T-helper 1 cell treated with Interleukin-12 subunit alpha and Interleukin-12 subunit beta and Interleukin-4 antibody, amounts not matched to agents 30 μg/mL and 1 μg/mL, for 36 hours (primary cell): Measurements from ENCODE around the gene CCDC24.

Source experiments
- H3K27ac Mint-ChIP-seq: one replicate; pipeline ENCODE4 v1.8.0; 2021; ENCODE audit warnings: mild to moderate bottlenecking, mixed read lengths
- H3K27me3 Mint-ChIP-seq: one replicate; pipeline ENCODE4 v1.8.0; 2021; ENCODE audit warnings: low read depth, mixed read lengths
- H3K36me3 Mint-ChIP-seq: one replicate; pipeline ENCODE4 v1.8.0; 2021; ENCODE audit warnings: low read depth, mixed read lengths
- H3K4me1 Mint-ChIP-seq: one replicate; pipeline ENCODE4 v1.8.0; 2021; ENCODE audit warnings: low read depth, mixed read lengths
- H3K4me3 Mint-ChIP-seq: one replicate; pipeline ENCODE4 v1.8.0; 2021; ENCODE audit warnings: mild to moderate bottlenecking, moderate library complexity, mixed read lengths
- H3K9me3 Mint-ChIP-seq: one replicate; pipeline ENCODE4 v1.8.0; 2021; ENCODE audit warnings: mixed read lengths

The CCDC24 gene

DNA sequence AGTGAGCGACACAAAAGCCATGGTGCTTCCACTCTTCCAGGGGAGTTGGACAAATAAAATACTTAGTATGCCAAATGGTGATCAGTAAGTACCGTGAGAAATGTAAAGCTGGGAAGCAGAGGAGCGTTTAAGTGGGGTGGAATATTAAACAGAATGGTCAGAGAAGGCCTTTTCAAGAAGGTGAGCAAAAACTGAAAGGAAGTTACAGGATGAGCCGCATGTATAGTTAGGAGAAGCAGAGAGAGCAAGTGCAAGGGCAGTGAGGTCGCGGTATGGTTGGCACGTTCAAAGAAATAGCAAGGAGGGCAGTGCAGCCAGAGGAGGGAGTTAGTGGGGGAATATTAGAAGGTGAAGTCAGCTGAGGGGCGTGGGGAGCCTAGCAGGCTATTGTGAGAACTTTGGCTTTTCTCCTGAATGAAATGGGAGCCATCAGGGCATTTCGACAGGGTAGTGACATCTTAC, 17.4 kb upstream of the CCDC24 start:
- Mint-ChIP-seq H3K9me3 (no peaks in the 10 kb centered on the region), H3K4me3 (peak overlapping the region; percentile 87), H3K27me3 (no peaks in the 10 kb centered on the region), H3K4me1 (peaks cover 61% of the 10 kb centered on the region), H3K36me3 (peaks cover 23% of the 10 kb centered on the region), H3K27ac (peak overlapping the region; percentile 96)

DNA sequence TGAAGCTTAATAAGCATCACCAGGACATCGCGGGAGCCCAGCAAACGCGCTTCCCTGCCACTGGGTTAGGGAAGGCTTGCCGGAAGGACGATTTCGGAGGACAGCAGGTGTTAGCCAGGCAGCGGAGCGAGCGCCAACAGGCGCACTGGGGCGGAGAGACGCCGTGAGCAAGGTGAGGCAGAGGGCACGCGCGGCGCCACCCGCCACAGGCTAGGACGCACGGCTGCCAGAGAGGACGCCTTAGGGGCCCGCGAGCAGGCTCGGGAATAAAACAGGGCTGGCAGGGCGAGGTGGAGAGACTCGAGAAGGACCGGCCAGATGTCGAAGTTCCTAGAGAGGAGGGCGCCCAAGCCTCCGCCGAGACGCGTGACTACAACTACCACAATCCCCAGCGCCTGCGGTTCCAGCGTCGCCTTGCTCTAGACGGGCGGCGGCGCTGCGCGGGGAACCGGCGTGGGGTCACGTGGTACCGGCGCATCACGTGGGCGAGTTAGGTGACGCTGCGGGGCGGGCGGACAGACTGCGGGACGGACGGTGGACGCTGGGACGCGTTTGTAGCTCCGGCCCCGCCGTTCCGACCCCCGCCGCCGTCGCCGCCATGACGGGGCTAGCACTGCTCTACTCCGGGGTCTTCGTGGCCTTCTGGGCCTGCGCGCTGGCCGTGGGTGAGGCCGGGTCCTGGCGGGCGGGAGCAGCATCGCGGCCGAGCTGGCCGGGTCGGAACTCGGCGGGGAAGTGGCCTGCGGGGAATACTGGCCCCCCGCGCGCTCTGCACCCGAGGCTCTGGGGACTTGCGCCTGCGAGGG, 16.8 kb upstream of the CCDC24 start, which contains the start of gene ATP6V0B:
Gene ATP6V0B, plus strand, starts transcription at position 518 of the 806 bp plus-strand sequence. Its CDS starts 81 bp downstream, at position 599.
- peaks cover 23% of the 10 kb centered on the region for H3K36me3 Mint-ChIP-seq
- no peaks in the 10 kb centered on the region for H3K9me3 Mint-ChIP-seq
- H3K27me3 Mint-ChIP-seq, result no peaks in the 10 kb centered on the region
- peaks cover 55% of the 10 kb centered on the region for H3K4me1 Mint-ChIP-seq
- H3K4me3 Mint-ChIP-seq, result peak within 1 kb of the TSS; percentile 87
- H3K27ac Mint-ChIP-seq, result peak within 1 kb of the TSS; percentile 96

DNA sequence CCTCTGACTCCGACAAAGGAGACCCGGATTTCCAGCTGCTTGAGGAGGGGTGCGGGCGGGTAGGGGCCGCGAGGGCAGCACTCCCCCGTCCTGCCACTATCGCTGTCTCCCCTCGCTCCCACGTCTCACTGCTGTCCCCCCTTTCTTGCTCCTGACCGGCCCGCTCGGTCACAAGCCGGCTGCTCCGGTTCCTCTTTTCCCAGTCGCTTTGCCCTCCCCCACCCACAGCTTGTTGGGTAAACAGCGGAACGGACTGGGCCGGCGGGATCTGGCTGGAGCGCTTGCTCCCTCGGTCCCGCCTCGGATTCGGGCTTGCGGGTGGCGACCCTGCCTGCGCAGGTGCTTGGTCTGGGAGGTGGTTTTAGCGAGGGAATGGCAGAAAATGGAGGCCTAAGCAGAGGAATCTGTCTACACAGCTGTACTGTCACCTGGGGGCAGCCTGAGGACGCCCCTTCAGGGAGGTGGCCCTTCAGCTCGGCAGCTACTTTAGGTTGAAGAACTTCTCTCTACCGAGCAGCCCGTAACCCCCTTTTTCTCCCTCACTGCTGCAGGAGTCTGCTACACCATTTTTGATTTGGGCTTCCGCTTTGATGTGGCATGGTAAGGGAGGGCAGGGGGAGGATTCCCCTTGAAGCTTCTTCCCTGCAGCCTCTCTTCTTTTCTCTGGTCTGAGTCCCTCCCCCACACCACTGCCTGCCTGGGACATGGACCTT, 16.0 kb upstream of the CCDC24 start:
- H3K27me3 Mint-ChIP-seq, result no peaks in the 10 kb centered on the region
- H3K9me3 Mint-ChIP-seq, result no peaks in the 10 kb centered on the region
- peaks cover 21% of the 10 kb centered on the region for H3K36me3 Mint-ChIP-seq
- peaks cover 53% of the 10 kb centered on the region for H3K4me1 Mint-ChIP-seq
- peak overlapping the region; percentile 72 for H3K27ac Mint-ChIP-seq
- H3K4me3 Mint-ChIP-seq, result peak overlapping the region; percentile 87

- peaks cover 51% of the 10 kb centered on the region for H3K4me1 Mint-ChIP-seq
- peak overlapping the region; percentile 72 for H3K27ac Mint-ChIP-seq
- H3K36me3 Mint-ChIP-seq, result peaks cover 21% of the 10 kb centered on the region
- H3K9me3 Mint-ChIP-seq, result no peaks in the 10 kb centered on the region
- H3K4me3 Mint-ChIP-seq, result peak overlapping the region; percentile 87
- no peaks in the 10 kb centered on the region for H3K27me3 Mint-ChIP-seq
Observed at GRCh38 chr1:43976045-43976444, 15.4 kb upstream of the CCDC24 start.

DNA sequence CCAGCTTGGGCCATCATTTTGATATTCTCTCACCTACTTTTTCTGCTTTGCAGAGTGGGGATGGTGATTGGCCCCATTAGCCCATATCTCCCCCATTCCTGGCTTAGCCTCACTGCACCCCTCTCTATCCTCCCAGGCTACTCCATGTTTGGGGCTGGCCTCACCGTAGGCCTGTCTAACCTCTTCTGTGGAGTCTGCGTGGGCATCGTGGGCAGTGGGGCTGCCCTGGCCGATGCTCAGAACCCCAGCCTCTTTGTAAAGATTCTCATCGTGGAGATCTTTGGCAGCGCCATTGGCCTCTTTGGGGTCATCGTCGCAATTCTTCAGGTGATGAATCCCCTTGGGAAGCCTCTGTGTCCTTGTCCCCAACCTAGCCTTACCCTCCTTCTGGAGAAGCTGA, 14.5 kb upstream of the CCDC24 start:
- no peak overlapping the region for H3K27ac Mint-ChIP-seq
- H3K9me3 Mint-ChIP-seq, result no peaks in the 10 kb centered on the region
- peaks cover 21% of the 10 kb centered on the region for H3K36me3 Mint-ChIP-seq
- H3K4me1 Mint-ChIP-seq, result peaks cover 49% of the 10 kb centered on the region
- no peaks in the 10 kb centered on the region for H3K27me3 Mint-ChIP-seq
- H3K4me3 Mint-ChIP-seq, result peak overlapping the region; percentile 87

DNA sequence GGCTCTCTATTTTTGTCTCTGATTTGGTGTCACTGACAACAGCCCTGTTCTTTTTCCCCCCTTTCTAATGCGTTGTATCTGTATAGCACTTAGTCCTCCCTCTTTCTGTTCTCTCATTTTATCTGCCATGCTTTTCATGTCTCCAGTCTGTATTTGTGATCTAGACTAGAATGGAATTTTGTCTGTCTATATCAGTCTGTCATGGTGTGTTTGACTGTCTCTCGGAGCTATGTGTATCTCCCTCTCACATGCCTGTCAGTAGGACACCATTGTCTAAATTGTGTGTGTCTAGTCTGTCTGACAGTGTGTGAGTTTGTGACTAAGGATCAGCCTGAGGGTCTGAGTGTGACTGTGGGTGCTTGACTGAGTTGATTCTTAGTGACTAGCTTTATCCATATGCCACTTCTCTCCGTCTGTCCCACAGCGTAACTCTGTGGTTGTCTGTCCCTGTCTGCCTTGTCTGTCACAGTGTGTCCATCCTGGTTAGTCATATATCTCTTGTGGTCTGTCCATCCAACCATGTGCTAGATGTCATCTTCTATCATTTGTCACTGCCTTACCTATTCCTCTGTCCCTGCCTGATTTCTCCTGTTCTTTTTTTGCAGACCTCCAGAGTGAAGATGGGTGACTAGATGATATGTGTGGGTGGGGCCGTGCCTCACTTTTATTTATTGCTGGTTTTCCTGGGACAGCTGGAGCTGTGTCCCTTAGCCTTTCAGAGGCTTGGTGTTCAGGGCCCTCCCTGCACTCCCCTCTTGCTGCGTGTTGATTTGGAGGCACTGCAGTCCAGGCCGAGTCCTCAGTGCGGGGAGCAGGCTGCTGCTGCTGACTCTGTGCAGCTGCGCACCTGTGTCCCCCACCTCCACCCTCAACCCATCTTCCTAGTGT, 13.8 kb upstream of the CCDC24 start:
- Mint-ChIP-seq H3K27ac (no peak overlapping the region), H3K4me1 (peaks cover 51% of the 10 kb centered on the region), H3K36me3 (peaks cover 20% of the 10 kb centered on the region), H3K4me3 (peak overlapping the region; percentile 70), H3K27me3 (no peaks in the 10 kb centered on the region), H3K9me3 (no peaks in the 10 kb centered on the region)

DNA sequence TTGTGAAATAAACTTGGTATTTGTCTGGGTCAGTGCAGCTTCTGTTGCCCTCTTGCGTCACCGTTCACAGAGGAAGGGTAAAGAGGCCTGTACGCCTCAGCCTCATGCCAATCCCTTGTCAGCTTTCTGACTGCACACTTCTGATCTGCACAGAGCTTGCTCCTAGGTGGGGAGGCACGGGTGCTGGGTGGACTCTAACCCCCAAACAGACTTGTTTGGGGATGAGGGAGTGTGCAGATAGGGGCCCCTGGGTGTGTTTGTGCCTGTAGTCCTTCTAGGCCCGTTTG, 13.2 kb upstream of the CCDC24 start:
- Mint-ChIP-seq H3K27ac (peak overlapping the region; percentile 7), H3K27me3 (no peaks in the 10 kb centered on the region), H3K4me1 (peaks cover 50% of the 10 kb centered on the region), H3K9me3 (no peaks in the 10 kb centered on the region), H3K4me3 (peak overlapping the region; percentile 70), H3K36me3 (peaks cover 19% of the 10 kb centered on the region)

- peak within 1 kb of the TSS; percentile 56 for H3K27ac Mint-ChIP-seq
- no peaks in the 10 kb centered on the region for H3K27me3 Mint-ChIP-seq
Observed at GRCh38 chr1:43978551-43979260, 12.7 kb upstream of the CCDC24 start, which contains the start of gene B4GALT2. Gene B4GALT2, plus strand, starts transcription at chr1:43979210. Its CDS starts 1,951 bp downstream, at chr1:43981161.

DNA sequence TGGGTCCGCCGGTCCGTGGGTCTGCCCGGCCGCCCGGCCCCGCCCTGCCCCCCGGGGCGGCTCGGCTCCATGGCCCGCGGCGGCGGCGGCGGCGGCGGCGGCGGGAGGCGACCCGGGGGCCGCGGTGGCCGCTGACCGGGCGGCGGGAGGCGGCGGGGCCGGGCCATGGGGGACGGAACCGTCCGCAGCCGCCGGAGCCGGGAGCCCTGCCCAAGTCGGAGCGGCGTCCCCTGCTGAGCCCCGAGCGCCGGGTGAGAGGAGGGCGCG, 12.2 kb upstream of the CCDC24 start:
- no peak overlapping the region for H3K4me3 Mint-ChIP-seq
- H3K36me3 Mint-ChIP-seq, result peaks cover 18% of the 10 kb centered on the region
- no peaks in the 10 kb centered on the region for H3K27me3 Mint-ChIP-seq
- no peaks in the 10 kb centered on the region for H3K9me3 Mint-ChIP-seq
- peaks cover 40% of the 10 kb centered on the region for H3K4me1 Mint-ChIP-seq
- H3K27ac Mint-ChIP-seq, result no peak overlapping the region

More at GRCh38 chr1:43978551-43979260, 12.7 kb upstream of the CCDC24 start, which contains the start of gene B4GALT2:
- Mint-ChIP-seq H3K36me3 (peaks cover 18% of the 10 kb centered on the region), H3K9me3 (no peaks in the 10 kb centered on the region), H3K4me1 (peaks cover 45% of the 10 kb centered on the region), H3K4me3 (peak within 1 kb of the TSS; percentile 82)

DNA sequence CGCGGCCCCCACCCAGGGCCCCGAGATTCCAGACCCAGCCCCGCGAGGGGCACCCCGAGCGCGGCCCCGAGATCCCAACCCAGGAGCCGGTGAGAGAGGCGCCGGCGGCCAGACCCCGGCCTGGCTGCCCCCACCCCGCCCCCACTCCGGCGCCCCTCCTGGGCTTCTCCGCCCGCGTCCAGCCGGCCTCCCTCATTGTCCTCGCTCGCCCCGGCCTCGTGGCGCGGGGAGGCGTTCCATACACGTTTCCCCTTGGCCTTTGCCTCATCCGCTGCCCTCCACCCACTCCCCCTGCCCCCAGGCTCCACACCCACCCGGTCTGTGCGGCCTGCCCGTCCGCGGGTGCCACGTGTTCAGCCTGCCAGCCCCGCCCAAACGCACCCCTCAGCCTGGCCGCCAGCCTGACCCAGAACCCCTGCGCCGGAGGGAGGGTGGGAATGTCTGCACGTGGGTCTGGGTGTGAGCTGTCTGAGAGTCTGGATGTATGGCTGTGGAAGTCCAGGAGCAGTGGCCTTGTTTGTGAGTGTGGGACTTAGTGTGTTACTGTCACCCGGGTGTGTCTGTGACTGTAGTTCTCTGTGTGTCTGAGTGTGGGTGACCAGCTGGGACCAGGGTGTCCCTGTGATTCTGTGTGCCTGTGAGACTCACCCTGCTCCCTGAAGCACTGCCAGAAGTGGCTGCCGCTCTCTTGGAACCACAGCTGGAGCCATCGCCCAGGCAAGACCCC, 11.7 kb upstream of the CCDC24 start:
- peaks cover 38% of the 10 kb centered on the region for H3K4me1 Mint-ChIP-seq
- H3K27me3 Mint-ChIP-seq, result no peaks in the 10 kb centered on the region
- peak overlapping the region; percentile 56 for H3K27ac Mint-ChIP-seq
- H3K9me3 Mint-ChIP-seq, result no peaks in the 10 kb centered on the region
- peak overlapping the region; percentile 82 for H3K4me3 Mint-ChIP-seq
- peaks cover 18% of the 10 kb centered on the region for H3K36me3 Mint-ChIP-seq

DNA sequence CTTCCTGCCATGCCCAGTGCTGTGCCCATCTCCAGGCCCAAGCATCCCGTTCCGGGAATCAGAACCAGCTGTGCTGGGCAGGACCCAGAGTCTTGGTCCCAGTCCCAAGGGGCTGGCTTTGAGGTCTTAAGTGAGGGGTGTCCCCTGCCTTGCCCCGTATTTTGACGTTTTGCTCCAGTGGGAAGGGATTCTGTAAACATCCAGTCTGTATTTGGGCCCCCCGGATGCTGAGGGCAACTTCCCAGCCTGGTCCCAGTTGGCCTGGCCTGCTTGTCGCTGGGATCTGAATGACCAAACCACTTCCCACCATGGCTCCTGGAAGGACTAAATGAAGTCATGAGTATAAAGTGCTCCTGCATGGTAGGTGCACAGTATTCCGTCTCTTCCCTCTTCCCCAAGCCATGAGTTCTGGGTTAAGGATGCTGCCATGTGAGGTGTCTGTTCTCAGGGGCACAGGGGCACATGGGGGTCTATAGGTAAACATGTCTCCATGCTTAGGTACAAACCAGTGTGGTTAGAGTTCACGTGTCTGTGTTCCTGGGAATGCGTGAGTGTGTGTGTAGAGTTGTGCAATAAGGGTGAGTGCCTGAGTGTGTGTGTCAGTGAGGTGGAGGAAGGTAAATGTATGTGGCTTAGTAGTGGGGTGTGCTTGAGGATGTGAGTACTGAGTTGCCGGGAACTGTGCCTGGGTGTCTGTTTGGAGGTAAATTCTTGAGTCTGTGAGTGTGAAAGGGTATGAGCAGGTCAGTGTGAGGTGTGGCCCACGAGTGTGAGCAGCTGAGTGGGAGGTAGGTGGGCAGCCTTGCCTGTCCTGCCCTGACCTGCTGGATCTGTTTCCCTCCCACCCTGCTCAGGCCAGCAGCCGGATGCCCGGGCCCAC, 10.9 kb upstream of the CCDC24 start:
- H3K27ac Mint-ChIP-seq, result no peak overlapping the region

GRCh38 chr1:43981135-43981491, 10.3 kb upstream of the CCDC24 start:
- no peaks in the 10 kb centered on the region for H3K9me3 Mint-ChIP-seq
- H3K27me3 Mint-ChIP-seq, result no peaks in the 10 kb centered on the region
- peaks cover 32% of the 10 kb centered on the region for H3K4me1 Mint-ChIP-seq
- no peak overlapping the region for H3K4me3 Mint-ChIP-seq
- H3K36me3 Mint-ChIP-seq, result peaks cover 18% of the 10 kb centered on the region
- H3K27ac Mint-ChIP-seq, result no peak overlapping the region

More for the DNA sequence above, 10.9 kb upstream of the CCDC24 start:
- no peaks in the 10 kb centered on the region for H3K27me3 Mint-ChIP-seq
- peak overlapping the region; percentile 82 for H3K4me3 Mint-ChIP-seq
- no peaks in the 10 kb centered on the region for H3K9me3 Mint-ChIP-seq
- peaks cover 38% of the 10 kb centered on the region for H3K4me1 Mint-ChIP-seq
- H3K36me3 Mint-ChIP-seq, result peaks cover 18% of the 10 kb centered on the region

GRCh38 chr1:43981636-43982035, 9.8 kb upstream of the CCDC24 start:
- Mint-ChIP-seq H3K27me3 (no peaks in the 10 kb centered on the region), H3K9me3 (no peaks in the 10 kb centered on the region), H3K36me3 (peaks cover 18% of the 10 kb centered on the region), H3K4me1 (peaks cover 28% of the 10 kb centered on the region), H3K27ac (no peak overlapping the region), H3K4me3 (no peak overlapping the region)
